HCT116 (cell line): ENCODE results near the gene ALDH3A1. TPM values are rescaled to one million over a fixed set of nuclear protein-coding genes. Genes with fewer than 3 reads are reported as not detected.

ENCODE experiments used
- ATAC-seq: fragments of 200-7000 bp; cut with Tn5 transposase; 2 replicates; pipeline ENCODE4 v1.9.1; 2020; ENCODE audit warnings: mild to moderate bottlenecking, moderate library complexity
- BruUV-seq: library from RNA; stranded (reverse); fragments of 400-500 nt; replicated peaks from 2 replicates; lab custom pipeline; 2021; lab: Mats Ljungman, UMichigan
- CTCF ChIA-PET: fragments of 300-600 bp; sonication (Branson Sonifier 250); formaldehyde crosslinking; loops from one replicate; lab custom pipeline; 2021; ENCODE audit warnings: antibody characterized with exemption; lab: Charles Lee
- POLR2A ChIA-PET: fragments of 300-600, 350-600 bp; sonication (Branson Sonifier 250); formaldehyde crosslinking; loops from one replicate; lab custom pipeline; 2021; ENCODE audit warnings: antibody characterized with exemption; lab: Charles Lee
- RAD21 ChIA-PET, 2 experiments: fragments of 300-600 bp; sonication (Branson Sonifier 250); formaldehyde crosslinking; loops; one replicate each; lab custom pipeline; 2023; ENCODE audit warnings: low total read pairs in 2 of 2; ENCODE audit not compliant: uncharacterized antibody in 2 of 2, unreplicated experiment in 2 of 2, low non-redundant PET in 1 of 2; lab: Charles Lee
- DNase-seq: peaks from one replicate; pipeline ENCODE4 v3.0.0-alpha.2; 2010; ENCODE audit warnings: low read depth, low spot score
- H2AFZ ChIP-seq: fragments of 200-600 bp; shearing (Covaris generic), sonication (generic); 2 replicates; pipeline ENCODE4 v1.6.1; 2017; ENCODE audit warnings: low read depth, mixed run types, mixed read lengths, antibody characterized with exemption, low read length; ENCODE audit not compliant: poor library complexity, severe bottlenecking
- H3K27ac ChIP-seq: 2 replicates; pipeline ENCODE4 v1.5.1; 2012; ENCODE audit warnings: low read depth, low read length
- H3K27me3 ChIP-seq: fragments of 200-600 bp; sonication (generic); 2 replicates; pipeline ENCODE4 v1.6.1; 2016; ENCODE audit warnings: mixed run types, low read length, mixed read lengths; ENCODE audit not compliant: insufficient read depth
- H3K36me3 ChIP-seq, 2 experiments: fragments of 200-500 bp in 1 of 2; fragments of 200-600 bp in 1 of 2; sonication (Bioruptor generic) in 1 of 2; sonication (generic) in 1 of 2; 2 replicates each; pipeline versions ENCODE4 v1.5.1 to v1.6.1; 2014 to 2016; ENCODE audit warnings: low read length in 2 of 2, inconsistent platforms in 1 of 2, mixed read lengths in 1 of 2, mixed run types in 1 of 2; ENCODE audit not compliant: insufficient read depth in 2 of 2, control insufficient read depth in 1 of 2
- H3K4me1 ChIP-seq, 2 experiments: fragments of 200-600 bp in 1 of 2; sonication (generic) in 1 of 2; 2 replicates each; pipeline versions ENCODE4 v1.5.1 to v1.6.1; 2012 to 2017; ENCODE audit warnings: low read length in 2 of 2, inconsistent platforms in 1 of 2, mild to moderate bottlenecking in 1 of 2, mixed read lengths in 1 of 2, mixed run types in 1 of 2, moderate library complexity in 1 of 2; ENCODE audit not compliant: insufficient read depth in 2 of 2, control insufficient read depth in 1 of 2
- H3K4me2 ChIP-seq: fragments of 200-600 bp; sonication (generic); 2 replicates; pipeline ENCODE4 v1.6.1; 2017; ENCODE audit warnings: mixed run types, low read length, mixed read lengths
- H3K4me3 ChIP-seq, 2 experiments: fragments of 200-600 bp in 1 of 2; sonication (generic) in 1 of 2; replicated peaks in 1 of 2; 2 replicates each; pipeline ENCODE4 v1.5.1; 2011 to 2016; ENCODE audit warnings: low read length in 2 of 2, control low read depth in 1 of 2, low read depth in 1 of 2, mild to moderate bottlenecking in 1 of 2, mixed read lengths in 1 of 2, mixed run types in 1 of 2
- H3K79me2 ChIP-seq: fragments of 200-600 bp; sonication (generic); 2 replicates; pipeline ENCODE4 v1.6.1; 2017; ENCODE audit warnings: mild to moderate bottlenecking, mixed run types, low read length, moderate library complexity, mixed read lengths; ENCODE audit not compliant: insufficient read depth
- H3K9ac ChIP-seq: fragments of 200-600 bp; sonication (generic); 2 replicates; pipeline ENCODE4 v1.6.1; 2016; ENCODE audit warnings: low read length, mixed read lengths
- H3K9me2 ChIP-seq: fragments of 200-600 bp; sonication (generic), shearing (Covaris generic); 2 replicates; pipeline ENCODE4 v1.6.1; 2017; ENCODE audit warnings: mixed run types, mild to moderate bottlenecking, moderate library complexity; ENCODE audit not compliant: insufficient read depth
- H3K9me3 ChIP-seq, 2 experiments: fragments of 200-500 bp in 1 of 2; fragments of 200-600 bp in 1 of 2; sonication (Bioruptor generic) in 1 of 2; sonication (generic) in 1 of 2; 2 replicates each; pipeline ENCODE4 v1.6.1; 2014 to 2017; ENCODE audit warnings: low read length in 2 of 2, mixed read lengths in 2 of 2, inconsistent platforms in 1 of 2, low read depth in 1 of 2, mild to moderate bottlenecking in 1 of 2, mixed run types in 1 of 2, moderate library complexity in 1 of 2; ENCODE audit not compliant: control insufficient read depth in 1 of 2, insufficient read depth in 1 of 2
- H4K20me1 ChIP-seq: fragments of 200-600 bp; sonication (generic), shearing (Covaris generic); 2 replicates; pipeline ENCODE4 v1.6.1; 2017; ENCODE audit warnings: mixed run types, mild to moderate bottlenecking, moderate library complexity; ENCODE audit not compliant: insufficient read depth
- ATF3 ChIP-seq: IDR thresholded peaks from 2 replicates; pipeline ENCODE4 v1.6.1; 2012
- CEBPB ChIP-seq: IDR thresholded peaks from 2 replicates; pipeline ENCODE4 v1.6.1; 2012; ENCODE audit warnings: low read depth
- CTCF ChIP-seq, 3 experiments: fragments of 200-600 bp in 1 of 3; sonication (generic) in 1 of 3; IDR thresholded peaks in 2 of 3; conservative IDR thresholded peaks in 1 of 3; 2 replicates each; pipeline ENCODE4 v1.5.1; 2012 to 2017; ENCODE audit warnings: low read depth in 2 of 3, low read length in 2 of 3, antibody characterized with exemption in 1 of 3, borderline replicate concordance in 1 of 3, control low read depth in 1 of 3, mild to moderate bottlenecking in 1 of 3, mixed read lengths in 1 of 3, mixed run types in 1 of 3, moderate library complexity in 1 of 3; ENCODE audit not compliant: insufficient read depth in 1 of 3
- MAX ChIP-seq: IDR thresholded peaks from 2 replicates; pipeline ENCODE4 v1.6.1; 2012
- POLR2A ChIP-seq: IDR thresholded peaks from 2 replicates; pipeline ENCODE4 v1.7.0; 2011; ENCODE audit warnings: borderline replicate concordance; ENCODE audit not compliant: insufficient read depth, insufficient read length; ENCODE audit errors: extremely low read depth
- SIN3A ChIP-seq: IDR thresholded peaks from 2 replicates; pipeline ENCODE4 v1.6.1; 2012; ENCODE audit warnings: low read depth
- SP1 ChIP-seq: IDR thresholded peaks from 2 replicates; pipeline ENCODE4 v1.6.1; 2012; ENCODE audit warnings: low read depth
- TCF7L2 ChIP-seq: IDR thresholded peaks from 2 replicates; pipeline ENCODE4 v1.7.0; 2011; ENCODE audit warnings: borderline replicate concordance, inconsistent platforms; ENCODE audit not compliant: insufficient read depth, insufficient read length; ENCODE audit errors: extremely low read depth
- ZFX ChIP-seq: fragments of 450-650 bp; IDR thresholded peaks from 2 replicates; pipeline ENCODE4 v1.6.1; 2017
- ZNF274 ChIP-seq: fragments of 200-500 bp; sonication (Bioruptor generic); IDR thresholded peaks from 2 replicates; pipeline ENCODE4 v1.6.1; 2014; ENCODE audit warnings: mild to moderate bottlenecking, low read depth, low read length, inconsistent platforms
- intact Hi-C: fragments of 100-400 bp; cut with micrococcal nuclease; formaldehyde crosslinking; loops from 2 replicates; pipeline ENCODE4 v1.10.0; 2022
- total RNA-seq: library from RNA; stranded (reverse); gene quantifications from one replicate; pipeline ENCODE4 v1.2.1, GENCODE V29; 2021; ENCODE audit not compliant: unreplicated experiment

Gene ALDH3A1
- total RNA-seq, 1 experiment from 2014 or later, result 0.86 TPM

- H2AFZ ChIP-seq, result no peak overlapping the region
- intact Hi-C loops, result no loop called here
- H3K27ac ChIP-seq, result no peak overlapping the region
- H3K9me3 ChIP-seq, result no peaks in the 10 kb centered on the region
- BruUV-seq, result no TSS peak
- H3K4me2 ChIP-seq, result no peak overlapping the region
- H3K4me3 ChIP-seq, result no peak overlapping the region
- H3K9me2 ChIP-seq, result no peaks in the 10 kb centered on the region
- no peak overlapping the region for H3K9ac ChIP-seq
- ChIA-PET CTCF (no interaction called here), POLR2A (no interaction called here), RAD21 (no interaction called here)
- H4K20me1 ChIP-seq, result no peaks in the 10 kb centered on the region
- H3K4me1 ChIP-seq, result no peaks in the 10 kb centered on the region
- DNase-seq, result no peak
- H3K79me2 ChIP-seq, result no peaks in the 10 kb centered on the region
- ATAC-seq, result no peak
- H3K27me3 ChIP-seq, result no peaks in the 10 kb centered on the region
- TF ChIP-seq ZFX, result no peak
- no peak for TF ChIP-seq ATF3
- no peak for TF ChIP-seq ZNF274
- no peak for TF ChIP-seq TCF7L2
- TF ChIP-seq POLR2A, result no peak
- TF ChIP-seq MAX, result no peak
- TF ChIP-seq CEBPB, result no peak
- TF ChIP-seq SP1, result no peak
- no peak for TF ChIP-seq SIN3A
- no peak for TF ChIP-seq CTCF (IDR thresholded peaks at IDR 0.05 in 2 of 3, conservative IDR thresholded peaks at IDR 0.05 in 1 of 3; ENCODE audit: borderline replicate concordance in 1 of 3, insufficient read depth in 1 of 3, low read depth in 2 of 3, low read length in 2 of 3)
- no peaks in the 10 kb centered on the region for H3K36me3 ChIP-seq
Observed at GRCh38 chr17:19737305-19738072, 10.6 kb downstream of the ALDH3A1 start.
